GM23338 (cell line): ENCODE data around the gene SOX13. TPM values are rescaled to one million over a fixed set of nuclear protein-coding genes. Genes with fewer than 3 reads are reported as not detected.
A peak's percentile ranks its signal among the peaks of the same experiment; 100 is the strongest.

Experiments used
- ATAC-seq: fragments of 200-7000 bp; cut with Tn5 transposase; 3 replicates; pipeline ENCODE4 v1.9.1; 2020
- DNase-seq: peaks from one replicate; pipeline ENCODE4 v3.0.0-alpha.2; 2015; ENCODE audit warnings: low spot score
- H2AFZ ChIP-seq: fragments of 200-600 bp; sonication (generic); 2 replicates; pipeline ENCODE4 v1.8.0; 2016; ENCODE audit warnings: antibody characterized with exemption, mild to moderate bottlenecking, moderate library complexity
- H3F3A ChIP-seq: fragments of 200-600 bp; sonication (generic); replicated peaks from 2 replicates; pipeline ENCODE4 v1.8.0; 2017; ENCODE audit warnings: antibody characterized with exemption, mixed run types, low read depth
- H3K27ac ChIP-seq: fragments of 200-600 bp; sonication (generic); 2 replicates; pipeline ENCODE4 v1.6.1; 2016; ENCODE audit warnings: low read depth
- H3K27me3 ChIP-seq: fragments of 200-600 bp; sonication (generic); 2 replicates; pipeline ENCODE4 v1.8.0; 2016; ENCODE audit warnings: mild to moderate bottlenecking, mixed run types, moderate library complexity; ENCODE audit not compliant: insufficient read depth
- H3K36me3 ChIP-seq: fragments of 200-600 bp; sonication (generic); 2 replicates; pipeline ENCODE4 v1.8.0; 2016; ENCODE audit warnings: mild to moderate bottlenecking; ENCODE audit not compliant: insufficient read depth
- H3K4me1 ChIP-seq: fragments of 200-600 bp; sonication (generic); 2 replicates; pipeline ENCODE4 v1.8.0; 2016; ENCODE audit warnings: mild to moderate bottlenecking, moderate library complexity; ENCODE audit not compliant: insufficient read depth
- H3K4me2 ChIP-seq: fragments of 200-600 bp; sonication (generic); 2 replicates; pipeline ENCODE4 v1.7.1; 2017; ENCODE audit warnings: mixed run types
- H3K4me3 ChIP-seq: fragments of 200-600 bp; sonication (generic); 2 replicates; pipeline ENCODE4 v1.6.1; 2016; ENCODE audit warnings: mixed run types
- H3K79me2 ChIP-seq: fragments of 200-600 bp; sonication (generic); replicated peaks from 2 replicates; pipeline ENCODE4 v1.8.0; 2017; ENCODE audit warnings: mild to moderate bottlenecking; ENCODE audit not compliant: insufficient read depth
- H3K9me2 ChIP-seq: fragments of 200-600 bp; sonication (generic); 2 replicates; pipeline ENCODE4 v1.8.0; 2017; ENCODE audit not compliant: insufficient read depth
- H4K20me1 ChIP-seq: fragments of 200-600 bp; sonication (generic); replicated peaks from 2 replicates; pipeline ENCODE4 v1.8.0; 2017; ENCODE audit warnings: mild to moderate bottlenecking; ENCODE audit not compliant: insufficient read depth
- H3K27ac Mint-ChIP-seq: 2 replicates; pipeline ENCODE4 v1.8.0; 2020; ENCODE audit warnings: inconsistent platforms, mild to moderate bottlenecking, moderate library complexity, mixed read lengths
- H3K27me3 Mint-ChIP-seq: 3 replicates; pipeline ENCODE4 v1.8.0; 2022; ENCODE audit warnings: low read depth, mild to moderate bottlenecking, moderate library complexity, mixed read lengths, inconsistent platforms; ENCODE audit not compliant: insufficient read depth, poor library complexity
- H3K36me3 Mint-ChIP-seq: 3 replicates; pipeline ENCODE4 v1.8.0; 2021; ENCODE audit warnings: low read depth, mild to moderate bottlenecking, inconsistent platforms, moderate library complexity, mixed read lengths
- H3K4me1 Mint-ChIP-seq: 3 replicates; pipeline ENCODE4 v1.8.0; 2020; ENCODE audit warnings: mild to moderate bottlenecking, inconsistent platforms, mixed read lengths
- H3K4me3 Mint-ChIP-seq: 3 replicates; pipeline ENCODE4 v1.8.0; 2021; ENCODE audit warnings: moderate library complexity, mild to moderate bottlenecking, inconsistent platforms, mixed read lengths
- H3K9me3 Mint-ChIP-seq: 3 replicates; pipeline ENCODE4 v1.8.0; 2020; ENCODE audit warnings: moderate library complexity, mild to moderate bottlenecking, inconsistent platforms, mixed read lengths
- CREB1 ChIP-seq: fragments of 250-450 bp; sonication (Bioruptor Pico); IDR thresholded peaks from 2 replicates; pipeline ENCODE4 v1.5.0; 2020; ENCODE audit warnings: low read depth, mild to moderate bottlenecking, moderate library complexity
- EZH2 ChIP-seq: fragments of 200-600 bp; sonication (generic); IDR thresholded peaks from one replicate; pipeline ENCODE4 v1.8.0; 2017; ENCODE audit warnings: antibody characterized with exemption, mild to moderate bottlenecking, low read depth; ENCODE audit not compliant: unreplicated experiment
- EZH2phosphoT487 ChIP-seq: fragments of 200-600 bp; sonication (generic); IDR thresholded peaks from one replicate; pipeline ENCODE4 v1.8.1; 2018; ENCODE audit warnings: antibody characterized with exemption; ENCODE audit not compliant: unreplicated experiment
- JUNB ChIP-seq: IDR thresholded peaks from one replicate; pipeline ENCODE4 v1.6.1; 2016; ENCODE audit warnings: antibody characterized with exemption; ENCODE audit not compliant: unreplicated experiment
- NANOG ChIP-seq: IDR thresholded peaks from 2 replicates; pipeline ENCODE4 v1.6.1; 2016; ENCODE audit warnings: antibody characterized with exemption, borderline replicate concordance
- POLR2AphosphoS5 ChIP-seq: IDR thresholded peaks from 2 replicates; pipeline ENCODE4 v1.6.1; 2016; ENCODE audit warnings: antibody characterized with exemption, low read depth
- STAT1 ChIP-seq: IDR thresholded peaks from one replicate; pipeline ENCODE4 v1.6.1; 2016; ENCODE audit warnings: antibody characterized with exemption; ENCODE audit not compliant: unreplicated experiment
- ZNF114 ChIP-seq: fragments of 250-450 bp; sonication (Bioruptor Pico); IDR thresholded peaks from 2 replicates; pipeline ENCODE4 v1.5.0; 2020; ENCODE audit warnings: mild to moderate bottlenecking, moderate library complexity
- ZNF331 ChIP-seq: fragments of 250-450 bp; sonication (Bioruptor Pico); IDR thresholded peaks from 2 replicates; pipeline ENCODE4 v1.5.0; 2020; ENCODE audit warnings: low read depth, mild to moderate bottlenecking, moderate library complexity
- polyA plus RNA-seq: library from polyadenylated mRNA; unstranded; fragments of >200 nt; fragmentation: Nextera tagmentation; extraction: Ambion mirVana; gene quantifications from 2 replicates; pipeline ENCODE4 v1.2.1, GENCODE V29; 2016
- total RNA-seq: library from RNA; depleted of rRNA; stranded (reverse); fragments of >200 nt; shearing (Covaris generic); gene quantifications from 2 replicates; pipeline ENCODE4 v1.2.3, GENCODE V29; 2014
- TF ChIP-seq, protein P1 (sequence below), 2 experiments: fragments of 200-600 bp in 1 of 2; sonication (generic) in 1 of 2; conservative IDR thresholded peaks; 2 replicates each; pipeline versions ENCODE4 v1.5.1 to v1.6.1; 2016 to 2017; ENCODE audit warnings: antibody characterized with exemption in 2 of 2, low read depth in 2 of 2, mild to moderate bottlenecking in 2 of 2, moderate library complexity in 1 of 2
- TF ChIP-seq, protein P2 (sequence below): IDR thresholded peaks from one replicate; pipeline ENCODE4 v1.6.1; 2018; ENCODE audit warnings: antibody characterized with exemption; ENCODE audit not compliant: unreplicated experiment
- TF ChIP-seq, protein P3 (sequence below): fragments of 250-450 bp; sonication (Bioruptor Pico); IDR thresholded peaks from 2 replicates; pipeline ENCODE4 v1.5.0; 2020; ENCODE audit warnings: mild to moderate bottlenecking, moderate library complexity
- TF ChIP-seq, protein P4 (sequence below): IDR thresholded peaks from 2 replicates; pipeline ENCODE4 v1.6.1; 2016; ENCODE audit warnings: antibody characterized with exemption

The SOX13 gene
- total and polyA plus RNA-seq, 2 experiments from 2014 or later, result 28.6 to 123 TPM

DNA sequence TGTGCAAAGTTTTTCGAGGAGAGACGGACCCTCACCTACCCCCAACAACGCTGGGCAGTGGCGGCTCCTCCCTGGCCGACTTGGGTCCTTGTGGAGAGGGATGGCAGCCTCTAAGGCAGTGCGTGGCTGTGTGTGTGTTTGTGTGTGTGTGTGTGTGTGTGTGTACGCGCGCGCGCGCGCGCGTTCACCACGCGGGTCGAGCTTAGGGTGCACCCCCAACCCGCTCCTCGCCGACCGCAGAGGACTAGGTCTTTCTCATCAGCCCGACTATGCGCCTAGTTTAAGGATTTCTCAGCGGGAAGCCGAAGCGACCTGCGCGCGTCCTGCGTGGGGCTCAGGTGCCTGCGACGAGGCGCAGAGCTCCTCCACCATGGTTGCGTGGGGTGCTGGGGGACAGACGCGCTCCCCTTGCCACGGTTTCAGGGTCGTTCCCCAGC, 940 bp downstream of the SOX13 start:
- Histone ChIP-seq H4K20me1 (peaks cover 21% of the 10 kb centered on the region), H2AFZ (no peak overlapping the region), H3K9me2 (no peaks in the 10 kb centered on the region), H3F3A (peaks cover 30% of the 10 kb centered on the region), H3K27me3 (peaks cover 10% of the 10 kb centered on the region; the same call in 1 of the 2 replicates), H3K4me2 (peak overlapping the region; percentile 98), H3K79me2 (peaks cover 51% of the 10 kb centered on the region), H3K4me1 (peaks cover 42% of the 10 kb centered on the region), H3K4me3 (peak overlapping the region; percentile 97), H3K27ac (no peak overlapping the region), H3K36me3 (no peaks in the 10 kb centered on the region)
- H3K4me3 Mint-ChIP-seq, result peak overlapping the region; percentile 97
- peaks cover 34% of the 10 kb centered on the region for H3K27me3 Mint-ChIP-seq
- peaks cover 20% of the 10 kb centered on the region for H3K36me3 Mint-ChIP-seq
- ATAC-seq, result no peak
- H3K9me3 Mint-ChIP-seq, result peaks cover under 1% of the 10 kb centered on the region; the same call in 2 of the 3 replicates
- no peak for DNase-seq
- peak overlapping the region; percentile 88 for H3K27ac Mint-ChIP-seq
- peaks cover 51% of the 10 kb centered on the region for H3K4me1 Mint-ChIP-seq
- TF ChIP-seq ZNF331 (CRISPR knock-in tag) (no peak), CREB1 (CRISPR knock-in tag) (no peak), EZH2 (no peak), STAT1 (no peak), POLR2AphosphoS5 (no peak), EZH2phosphoT487 (no peak), JUNB (no peak), NANOG (no peak), ZNF114 (CRISPR knock-in tag) (no peak)
- TF ChIP-seq, protein P1, sequence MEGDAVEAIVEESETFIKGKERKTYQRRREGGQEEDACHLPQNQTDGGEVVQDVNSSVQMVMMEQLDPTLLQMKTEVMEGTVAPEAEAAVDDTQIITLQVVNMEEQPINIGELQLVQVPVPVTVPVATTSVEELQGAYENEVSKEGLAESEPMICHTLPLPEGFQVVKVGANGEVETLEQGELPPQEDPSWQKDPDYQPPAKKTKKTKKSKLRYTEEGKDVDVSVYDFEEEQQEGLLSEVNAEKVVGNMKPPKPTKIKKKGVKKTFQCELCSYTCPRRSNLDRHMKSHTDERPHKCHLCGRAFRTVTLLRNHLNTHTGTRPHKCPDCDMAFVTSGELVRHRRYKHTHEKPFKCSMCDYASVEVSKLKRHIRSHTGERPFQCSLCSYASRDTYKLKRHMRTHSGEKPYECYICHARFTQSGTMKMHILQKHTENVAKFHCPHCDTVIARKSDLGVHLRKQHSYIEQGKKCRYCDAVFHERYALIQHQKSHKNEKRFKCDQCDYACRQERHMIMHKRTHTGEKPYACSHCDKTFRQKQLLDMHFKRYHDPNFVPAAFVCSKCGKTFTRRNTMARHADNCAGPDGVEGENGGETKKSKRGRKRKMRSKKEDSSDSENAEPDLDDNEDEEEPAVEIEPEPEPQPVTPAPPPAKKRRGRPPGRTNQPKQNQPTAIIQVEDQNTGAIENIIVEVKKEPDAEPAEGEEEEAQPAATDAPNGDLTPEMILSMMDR (conservative IDR thresholded peaks at IDR 0.05; ENCODE audit: low read depth in 2 of 2), result no peak
- TF ChIP-seq, protein P2, sequence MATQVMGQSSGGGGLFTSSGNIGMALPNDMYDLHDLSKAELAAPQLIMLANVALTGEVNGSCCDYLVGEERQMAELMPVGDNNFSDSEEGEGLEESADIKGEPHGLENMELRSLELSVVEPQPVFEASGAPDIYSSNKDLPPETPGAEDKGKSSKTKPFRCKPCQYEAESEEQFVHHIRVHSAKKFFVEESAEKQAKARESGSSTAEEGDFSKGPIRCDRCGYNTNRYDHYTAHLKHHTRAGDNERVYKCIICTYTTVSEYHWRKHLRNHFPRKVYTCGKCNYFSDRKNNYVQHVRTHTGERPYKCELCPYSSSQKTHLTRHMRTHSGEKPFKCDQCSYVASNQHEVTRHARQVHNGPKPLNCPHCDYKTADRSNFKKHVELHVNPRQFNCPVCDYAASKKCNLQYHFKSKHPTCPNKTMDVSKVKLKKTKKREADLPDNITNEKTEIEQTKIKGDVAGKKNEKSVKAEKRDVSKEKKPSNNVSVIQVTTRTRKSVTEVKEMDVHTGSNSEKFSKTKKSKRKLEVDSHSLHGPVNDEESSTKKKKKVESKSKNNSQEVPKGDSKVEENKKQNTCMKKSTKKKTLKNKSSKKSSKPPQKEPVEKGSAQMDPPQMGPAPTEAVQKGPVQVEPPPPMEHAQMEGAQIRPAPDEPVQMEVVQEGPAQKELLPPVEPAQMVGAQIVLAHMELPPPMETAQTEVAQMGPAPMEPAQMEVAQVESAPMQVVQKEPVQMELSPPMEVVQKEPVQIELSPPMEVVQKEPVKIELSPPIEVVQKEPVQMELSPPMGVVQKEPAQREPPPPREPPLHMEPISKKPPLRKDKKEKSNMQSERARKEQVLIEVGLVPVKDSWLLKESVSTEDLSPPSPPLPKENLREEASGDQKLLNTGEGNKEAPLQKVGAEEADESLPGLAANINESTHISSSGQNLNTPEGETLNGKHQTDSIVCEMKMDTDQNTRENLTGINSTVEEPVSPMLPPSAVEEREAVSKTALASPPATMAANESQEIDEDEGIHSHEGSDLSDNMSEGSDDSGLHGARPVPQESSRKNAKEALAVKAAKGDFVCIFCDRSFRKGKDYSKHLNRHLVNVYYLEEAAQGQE, result no peak
- TF ChIP-seq, protein P3, sequence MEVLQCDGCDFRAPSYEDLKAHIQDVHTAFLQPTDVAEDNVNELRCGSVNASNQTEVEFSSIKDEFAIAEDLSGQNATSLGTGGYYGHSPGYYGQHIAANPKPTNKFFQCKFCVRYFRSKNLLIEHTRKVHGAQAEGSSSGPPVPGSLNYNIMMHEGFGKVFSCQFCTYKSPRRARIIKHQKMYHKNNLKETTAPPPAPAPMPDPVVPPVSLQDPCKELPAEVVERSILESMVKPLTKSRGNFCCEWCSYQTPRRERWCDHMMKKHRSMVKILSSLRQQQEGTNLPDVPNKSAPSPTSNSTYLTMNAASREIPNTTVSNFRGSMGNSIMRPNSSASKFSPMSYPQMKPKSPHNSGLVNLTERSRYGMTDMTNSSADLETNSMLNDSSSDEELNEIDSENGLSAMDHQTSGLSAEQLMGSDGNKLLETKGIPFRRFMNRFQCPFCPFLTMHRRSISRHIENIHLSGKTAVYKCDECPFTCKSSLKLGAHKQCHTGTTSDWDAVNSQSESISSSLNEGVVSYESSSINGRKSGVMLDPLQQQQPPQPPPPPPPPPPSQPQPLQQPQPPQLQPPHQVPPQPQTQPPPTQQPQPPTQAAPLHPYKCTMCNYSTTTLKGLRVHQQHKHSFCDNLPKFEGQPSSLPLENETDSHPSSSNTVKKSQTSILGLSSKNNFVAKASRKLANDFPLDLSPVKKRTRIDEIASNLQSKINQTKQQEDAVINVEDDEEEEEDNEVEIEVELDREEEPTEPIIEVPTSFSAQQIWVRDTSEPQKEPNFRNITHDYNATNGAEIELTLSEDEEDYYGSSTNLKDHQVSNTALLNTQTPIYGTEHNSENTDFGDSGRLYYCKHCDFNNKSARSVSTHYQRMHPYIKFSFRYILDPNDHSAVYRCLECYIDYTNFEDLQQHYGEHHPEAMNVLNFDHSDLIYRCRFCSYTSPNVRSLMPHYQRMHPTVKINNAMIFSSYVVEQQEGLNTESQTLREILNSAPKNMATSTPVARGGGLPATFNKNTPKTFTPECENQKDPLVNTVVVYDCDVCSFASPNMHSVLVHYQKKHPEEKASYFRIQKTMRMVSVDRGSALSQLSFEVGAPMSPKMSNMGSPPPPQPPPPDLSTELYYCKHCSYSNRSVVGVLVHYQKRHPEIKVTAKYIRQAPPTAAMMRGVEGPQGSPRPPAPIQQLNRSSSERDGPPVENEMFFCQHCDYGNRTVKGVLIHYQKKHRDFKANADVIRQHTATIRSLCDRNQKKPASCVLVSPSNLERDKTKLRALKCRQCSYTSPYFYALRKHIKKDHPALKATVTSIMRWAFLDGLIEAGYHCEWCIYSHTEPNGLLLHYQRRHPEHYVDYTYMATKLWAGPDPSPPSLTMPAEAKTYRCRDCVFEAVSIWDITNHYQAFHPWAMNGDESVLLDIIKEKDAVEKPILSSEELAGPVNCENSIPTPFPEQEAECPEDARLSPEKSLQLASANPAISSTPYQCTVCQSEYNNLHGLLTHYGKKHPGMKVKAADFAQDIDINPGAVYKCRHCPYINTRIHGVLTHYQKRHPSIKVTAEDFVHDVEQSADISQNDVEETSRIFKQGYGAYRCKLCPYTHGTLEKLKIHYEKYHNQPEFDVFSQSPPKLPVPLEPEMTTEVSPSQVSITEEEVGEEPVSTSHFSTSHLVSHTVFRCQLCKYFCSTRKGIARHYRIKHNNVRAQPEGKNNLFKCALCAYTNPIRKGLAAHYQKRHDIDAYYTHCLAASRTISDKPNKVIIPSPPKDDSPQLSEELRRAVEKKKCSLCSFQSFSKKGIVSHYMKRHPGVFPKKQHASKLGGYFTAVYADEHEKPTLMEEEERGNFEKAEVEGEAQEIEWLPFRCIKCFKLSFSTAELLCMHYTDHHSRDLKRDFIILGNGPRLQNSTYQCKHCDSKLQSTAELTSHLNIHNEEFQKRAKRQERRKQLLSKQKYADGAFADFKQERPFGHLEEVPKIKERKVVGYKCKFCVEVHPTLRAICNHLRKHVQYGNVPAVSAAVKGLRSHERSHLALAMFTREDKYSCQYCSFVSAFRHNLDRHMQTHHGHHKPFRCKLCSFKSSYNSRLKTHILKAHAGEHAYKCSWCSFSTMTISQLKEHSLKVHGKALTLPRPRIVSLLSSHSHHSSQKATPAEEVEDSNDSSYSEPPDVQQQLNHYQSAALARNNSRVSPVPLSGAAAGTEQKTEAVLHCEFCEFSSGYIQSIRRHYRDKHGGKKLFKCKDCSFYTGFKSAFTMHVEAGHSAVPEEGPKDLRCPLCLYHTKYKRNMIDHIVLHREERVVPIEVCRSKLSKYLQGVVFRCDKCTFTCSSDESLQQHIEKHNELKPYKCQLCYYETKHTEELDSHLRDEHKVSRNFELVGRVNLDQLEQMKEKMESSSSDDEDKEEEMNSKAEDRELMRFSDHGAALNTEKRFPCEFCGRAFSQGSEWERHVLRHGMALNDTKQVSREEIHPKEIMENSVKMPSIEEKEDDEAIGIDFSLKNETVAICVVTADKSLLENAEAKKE (CRISPR knock-in tag), result no peak
- TF ChIP-seq, protein P4, sequence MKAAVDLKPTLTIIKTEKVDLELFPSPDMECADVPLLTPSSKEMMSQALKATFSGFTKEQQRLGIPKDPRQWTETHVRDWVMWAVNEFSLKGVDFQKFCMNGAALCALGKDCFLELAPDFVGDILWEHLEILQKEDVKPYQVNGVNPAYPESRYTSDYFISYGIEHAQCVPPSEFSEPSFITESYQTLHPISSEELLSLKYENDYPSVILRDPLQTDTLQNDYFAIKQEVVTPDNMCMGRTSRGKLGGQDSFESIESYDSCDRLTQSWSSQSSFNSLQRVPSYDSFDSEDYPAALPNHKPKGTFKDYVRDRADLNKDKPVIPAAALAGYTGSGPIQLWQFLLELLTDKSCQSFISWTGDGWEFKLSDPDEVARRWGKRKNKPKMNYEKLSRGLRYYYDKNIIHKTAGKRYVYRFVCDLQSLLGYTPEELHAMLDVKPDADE, result no peak
